B cell (primary cell): ENCODE measurements around the gene ARL16. TPM values are rescaled to one million over a fixed set of nuclear protein-coding genes. Genes with fewer than 3 reads are reported as not detected.

Experiments
- ATAC-seq: fragments of 200-7000 bp; cut with Tn5 transposase; one replicate; pipeline ENCODE4 v1.10.0; 2021; ENCODE audit warnings: low read depth, mild to moderate bottlenecking, moderate number of reproducible peaks, moderate library complexity
- CTCF ChIA-PET: fragments of 350-600 bp; sonication (Branson Sonifier 250); formaldehyde crosslinking; loops from one replicate; lab custom pipeline; 2021; ENCODE audit warnings: antibody characterized with exemption, inconsistent platforms; lab: Charles Lee
- POLR2A ChIA-PET: fragments of 350-600 bp; sonication (Branson Sonifier 250); formaldehyde crosslinking; loops from one replicate; lab custom pipeline; 2021; ENCODE audit warnings: antibody characterized with exemption; lab: Charles Lee
- DNase-seq: peaks from one replicate; pipeline ENCODE4 v3.0.0; 2013
- H2AFZ ChIP-seq: 2 replicates; pipeline ENCODE4 v1.6.1; 2012; ENCODE audit warnings: mild to moderate bottlenecking, low read depth, low read length; ENCODE audit not compliant: insufficient read depth, poor library complexity, severe bottlenecking
- H3K27ac ChIP-seq, 2 donors: 1 replicate in 1 of 2; 2 replicates in 1 of 2; pipeline ENCODE4 v1.5.1; 2012 to 2013; ENCODE audit warnings: low read length in 2 of 2, mild to moderate bottlenecking in 2 of 2, moderate library complexity in 1 of 2
- H3K27me3 ChIP-seq, 4 experiments: fragments of 200-600 bp in 1 of 4; sonication (generic) in 1 of 4; replicated peaks in 1 of 4; 1 replicate in 2 of 4; 2 replicates in 2 of 4; pipeline versions ENCODE4 v1.6.1 to v1.7.0; 2013 to 2016; ENCODE audit warnings: low read length in 3 of 4, mild to moderate bottlenecking in 2 of 4, mixed read lengths in 1 of 4, moderate library complexity in 1 of 4; ENCODE audit not compliant: insufficient read depth in 4 of 4, control insufficient read depth in 3 of 4; ENCODE audit errors: control extremely low read depth in 1 of 4
- H3K36me3 ChIP-seq, 2 experiments: replicated peaks in 1 of 2; 1 replicate in 1 of 2; 2 replicates in 1 of 2; pipeline versions ENCODE4 v1.6.1 to v1.7.1; 2013; ENCODE audit warnings: low read length in 1 of 2; ENCODE audit not compliant: insufficient read depth in 2 of 2, control insufficient read depth in 1 of 2; ENCODE audit errors: control extremely low read depth in 1 of 2, extremely low read depth in 1 of 2
- H3K4me1 ChIP-seq, 2 donors: fragments of 200-600 bp in 1 of 2; sonication (generic) in 1 of 2; 1 replicate in 1 of 2; 2 replicates in 1 of 2; pipeline versions ENCODE4 v1.5.1 to v1.6.1; 2013 to 2017; ENCODE audit warnings: low read length in 2 of 2; ENCODE audit not compliant: control insufficient read depth in 2 of 2, insufficient read depth in 2 of 2
- H3K4me2 ChIP-seq: replicated peaks from 2 replicates; pipeline ENCODE3; 2012; ENCODE audit warnings: mild to moderate bottlenecking, low read depth, low read length; ENCODE audit not compliant: poor library complexity, severe bottlenecking
- H3K4me3 ChIP-seq, 5 experiments: fragments of 200-600 bp in 1 of 5; sonication (generic) in 1 of 5; 1 replicate in 3 of 5; 2 replicates in 2 of 5; pipeline versions ENCODE4 v1.5.1 to v1.7.0; 2011 to 2016; ENCODE audit warnings: low read length in 4 of 5, mild to moderate bottlenecking in 4 of 5, low read depth in 2 of 5, control low read depth in 1 of 5, moderate library complexity in 1 of 5; ENCODE audit not compliant: insufficient read depth in 1 of 5; ENCODE audit errors: control extremely low read depth in 1 of 5, extremely low read depth in 1 of 5
- H3K79me2 ChIP-seq: fragments of 200-600 bp; sonication (generic); one replicate; pipeline ENCODE4 v1.6.0; 2016; ENCODE audit warnings: low read length; ENCODE audit not compliant: control insufficient read depth, insufficient read depth
- H3K9ac ChIP-seq: fragments of 200-600 bp; sonication (generic); 2 replicates; pipeline ENCODE4 v1.6.1; 2017; ENCODE audit warnings: mild to moderate bottlenecking, low read length, moderate library complexity
- H3K9me3 ChIP-seq, 3 donors: one replicate each; pipeline versions ENCODE4 v1.6.1 to v1.7.1; 2013; ENCODE audit warnings: low read length in 2 of 3; ENCODE audit not compliant: control insufficient read depth in 2 of 3, insufficient read depth in 1 of 3; ENCODE audit errors: control extremely low read depth in 1 of 3
- H4K20me1 ChIP-seq: 2 replicates; pipeline ENCODE4 v1.6.0; 2012; ENCODE audit warnings: mild to moderate bottlenecking, low read length; ENCODE audit not compliant: insufficient read depth, control insufficient read depth, poor library complexity, severe bottlenecking
- H3K27ac Mint-ChIP-seq: one replicate; pipeline ENCODE4 v1.8.0; 2021; ENCODE audit warnings: mixed read lengths
- H3K27me3 Mint-ChIP-seq: one replicate; pipeline ENCODE4 v1.8.0; 2021; ENCODE audit warnings: mixed read lengths
- H3K4me1 Mint-ChIP-seq: one replicate; pipeline ENCODE4 v1.8.0; 2021; ENCODE audit warnings: mixed read lengths
- H3K4me3 Mint-ChIP-seq: one replicate; pipeline ENCODE4 v1.8.0; 2021; ENCODE audit warnings: mixed read lengths
- H3K9me3 Mint-ChIP-seq: one replicate; pipeline ENCODE4 v1.8.0; 2022; ENCODE audit warnings: mixed read lengths; ENCODE audit not compliant: insufficient read depth
- EZH2 ChIP-seq: IDR thresholded peaks from 2 replicates; pipeline ENCODE4 v1.6.1; 2012; ENCODE audit warnings: borderline replicate concordance, low read depth, mild to moderate bottlenecking, moderate library complexity, low read length; ENCODE audit not compliant: insufficient read depth, poor library complexity, severe bottlenecking
- WGBS: methylation state at CpG from one replicate; pipeline ENCODE4 v1.1.5; 2013; ENCODE audit warnings: missing lambda C conversion rate; ENCODE audit not compliant: insufficient coverage; 5-methylcytosine and 5-hydroxymethylcytosine counted together
- intact Hi-C: fragments of 100-400 bp; cut with micrococcal nuclease; formaldehyde crosslinking; loops from one replicate; pipeline ENCODE4 v1.10.0; 2022
- polyA plus RNA-seq: library from polyadenylated mRNA; depleted of rRNA; stranded (reverse); fragments of >200 nt; gene quantifications from 2 replicates; pipeline ENCODE4 v1.2.3, GENCODE V29; 2012
- total RNA-seq, 2 donors: library from RNA; stranded (reverse); fragments of 120-200 nt in 1 of 2; gene quantifications; 1 replicate in 1 of 2; 2 replicates in 1 of 2; pipeline versions ENCODE4 v1.2.3 to v1.2.4, GENCODE V29; 2013 to 2022
- TF ChIP-seq, protein P1 (sequence below): fragments of 200-600 bp; IDR thresholded peaks from one replicate; pipeline ENCODE4 v1.8.0; 2022; ENCODE audit warnings: antibody characterized with exemption, mild to moderate bottlenecking

The ARL16 gene
- total and polyA plus RNA-seq, 2 donors (not counting 1 experiment from before 2014, with no cell fraction given) = 32.5 to 101 TPM

DNA sequence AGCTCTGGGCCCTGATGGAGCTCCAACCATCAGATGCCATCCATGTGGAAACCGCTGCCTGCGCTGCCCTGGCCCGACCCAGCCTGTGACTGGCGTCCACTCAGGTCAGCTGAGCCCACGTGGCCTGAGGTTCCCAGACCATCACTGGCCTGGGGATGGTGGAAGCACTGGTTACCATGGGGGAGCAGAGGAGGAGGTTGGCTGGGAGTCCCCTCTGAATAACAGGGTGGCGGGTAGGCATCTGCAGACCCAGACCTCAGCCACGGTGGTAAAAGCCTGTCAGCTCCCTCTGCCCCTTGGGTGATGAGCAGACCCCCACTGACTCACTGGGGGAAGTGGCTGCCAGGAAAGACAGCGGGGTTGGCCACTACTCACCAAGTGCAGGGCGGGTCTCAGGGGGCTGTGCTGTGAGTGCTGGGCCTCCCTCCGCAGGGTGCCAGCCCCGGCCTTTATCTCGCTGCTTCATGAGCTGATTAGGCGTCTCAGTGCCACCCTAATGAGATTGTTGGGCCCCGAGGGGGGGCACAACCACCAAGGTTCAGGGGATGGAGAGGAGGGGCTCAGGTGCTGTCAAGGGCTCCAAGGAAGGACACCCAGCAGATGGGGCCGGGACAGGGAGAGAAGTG is 27.4 kb downstream of the ARL16 start, which contains the start of gene PDE6G:
Gene PDE6G, minus strand, starts transcription at position 425 of the 626 bp plus-strand sequence. CDS start 3,237 bp downstream, outside the sequence.
- Histone ChIP-seq H2AFZ (no peak within 1 kb of the TSS), H3K9ac (no peak within 1 kb of the TSS), H3K4me3 (no peak within 1 kb of the TSS), H3K4me1 (peaks cover 12 to 18% of the 10 kb centered on the region in 2 donors), H3K27me3 (peaks cover 0 to 14% (median 2%) of the 10 kb centered on the region in 4 experiments), H3K4me2 (no peak within 1 kb of the TSS), H3K27ac (no peak within 1 kb of the TSS), H3K79me2 (no peaks in the 10 kb centered on the region), H3K9me3 (no peaks in the 10 kb centered on the region), H4K20me1 (no peaks in the 10 kb centered on the region), H3K36me3 (no peaks in the 10 kb centered on the region)
- DNase-seq (no peak), ATAC-seq (no peak)
- CTCF ChIA-PET = no interaction called here
- POLR2A ChIA-PET = interaction anchor here (0.9 kb wide), 1 partner anchor 15 kb away, joined by 3 read pairs; no protein-coding TSS in a partner anchor
- TF ChIP-seq, protein P1, sequence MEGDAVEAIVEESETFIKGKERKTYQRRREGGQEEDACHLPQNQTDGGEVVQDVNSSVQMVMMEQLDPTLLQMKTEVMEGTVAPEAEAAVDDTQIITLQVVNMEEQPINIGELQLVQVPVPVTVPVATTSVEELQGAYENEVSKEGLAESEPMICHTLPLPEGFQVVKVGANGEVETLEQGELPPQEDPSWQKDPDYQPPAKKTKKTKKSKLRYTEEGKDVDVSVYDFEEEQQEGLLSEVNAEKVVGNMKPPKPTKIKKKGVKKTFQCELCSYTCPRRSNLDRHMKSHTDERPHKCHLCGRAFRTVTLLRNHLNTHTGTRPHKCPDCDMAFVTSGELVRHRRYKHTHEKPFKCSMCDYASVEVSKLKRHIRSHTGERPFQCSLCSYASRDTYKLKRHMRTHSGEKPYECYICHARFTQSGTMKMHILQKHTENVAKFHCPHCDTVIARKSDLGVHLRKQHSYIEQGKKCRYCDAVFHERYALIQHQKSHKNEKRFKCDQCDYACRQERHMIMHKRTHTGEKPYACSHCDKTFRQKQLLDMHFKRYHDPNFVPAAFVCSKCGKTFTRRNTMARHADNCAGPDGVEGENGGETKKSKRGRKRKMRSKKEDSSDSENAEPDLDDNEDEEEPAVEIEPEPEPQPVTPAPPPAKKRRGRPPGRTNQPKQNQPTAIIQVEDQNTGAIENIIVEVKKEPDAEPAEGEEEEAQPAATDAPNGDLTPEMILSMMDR = no peak
- no peak for TF ChIP-seq EZH2
- H3K27me3 Mint-ChIP-seq = peaks cover 4% of the 10 kb centered on the region
- H3K27ac Mint-ChIP-seq = no peak within 1 kb of the TSS
- no peaks in the 10 kb centered on the region for H3K9me3 Mint-ChIP-seq
- no peak within 1 kb of the TSS for H3K4me3 Mint-ChIP-seq
- peaks cover 15% of the 10 kb centered on the region for H3K4me1 Mint-ChIP-seq
- intact Hi-C loops = no loop called here
- WGBS = 87% methylated on average over 15 of the region's 15 CpGs
